Osteocyte (in vitro differentiated cells): ENCODE data around the gene SLC26A1. TPM values are rescaled to one million over a fixed set of nuclear protein-coding genes. Genes with fewer than 3 reads are reported as not detected.

ENCODE experiments used
- DNase-seq: peaks from one replicate; pipeline ENCODE4 v3.0.0; 2021; ENCODE audit warnings: mixed read lengths; ENCODE audit not compliant: unreplicated experiment; ENCODE audit errors: extremely low spot score
- H3K27ac Mint-ChIP-seq: one replicate; pipeline ENCODE4 v1.8.0; 2021; ENCODE audit warnings: mild to moderate bottlenecking, mixed read lengths; ENCODE audit not compliant: unreplicated experiment
- H3K27me3 Mint-ChIP-seq: one replicate; pipeline ENCODE4 v1.8.0; 2021; ENCODE audit warnings: mixed read lengths; ENCODE audit not compliant: unreplicated experiment
- H3K36me3 Mint-ChIP-seq: one replicate; pipeline ENCODE4 v1.8.0; 2021; ENCODE audit warnings: mixed read lengths; ENCODE audit not compliant: unreplicated experiment
- H3K4me1 Mint-ChIP-seq: one replicate; pipeline ENCODE4 v1.8.0; 2021; ENCODE audit warnings: mixed read lengths; ENCODE audit not compliant: unreplicated experiment
- H3K4me3 Mint-ChIP-seq: one replicate; pipeline ENCODE4 v1.8.0; 2021; ENCODE audit warnings: mild to moderate bottlenecking, moderate library complexity, mixed read lengths; ENCODE audit not compliant: unreplicated experiment
- H3K9me3 Mint-ChIP-seq: one replicate; pipeline ENCODE4 v1.8.0; 2021; ENCODE audit warnings: mixed read lengths; ENCODE audit not compliant: unreplicated experiment
- total RNA-seq: library from RNA; stranded (reverse); gene quantifications from 2 replicates; pipeline ENCODE4 v1.2.1, GENCODE V29; 2021
- TF ChIP-seq, protein P1 (sequence below): fragments of 200-600 bp; sonication (generic); IDR thresholded peaks from 2 replicates; pipeline ENCODE4 v1.5.0; 2021; ENCODE audit warnings: antibody characterized with exemption, mild to moderate bottlenecking, moderate library complexity

SLC26A1 gene
- total RNA-seq, 1 donor from 2014 or later, result 0.83 TPM

GRCh38 chr4:1023895-1024740, 30.9 kb upstream of the SLC26A1 start:
- Mint-ChIP-seq H3K4me1 (peaks cover 14% of the 10 kb centered on the region), H3K9me3 (no peaks in the 10 kb centered on the region), H3K27ac (no peak overlapping the region), H3K27me3 (no peaks in the 10 kb centered on the region), H3K4me3 (no peak overlapping the region), H3K36me3 (peaks cover 4% of the 10 kb centered on the region)
- DNase-seq, result no peak
- TF ChIP-seq, protein P1, sequence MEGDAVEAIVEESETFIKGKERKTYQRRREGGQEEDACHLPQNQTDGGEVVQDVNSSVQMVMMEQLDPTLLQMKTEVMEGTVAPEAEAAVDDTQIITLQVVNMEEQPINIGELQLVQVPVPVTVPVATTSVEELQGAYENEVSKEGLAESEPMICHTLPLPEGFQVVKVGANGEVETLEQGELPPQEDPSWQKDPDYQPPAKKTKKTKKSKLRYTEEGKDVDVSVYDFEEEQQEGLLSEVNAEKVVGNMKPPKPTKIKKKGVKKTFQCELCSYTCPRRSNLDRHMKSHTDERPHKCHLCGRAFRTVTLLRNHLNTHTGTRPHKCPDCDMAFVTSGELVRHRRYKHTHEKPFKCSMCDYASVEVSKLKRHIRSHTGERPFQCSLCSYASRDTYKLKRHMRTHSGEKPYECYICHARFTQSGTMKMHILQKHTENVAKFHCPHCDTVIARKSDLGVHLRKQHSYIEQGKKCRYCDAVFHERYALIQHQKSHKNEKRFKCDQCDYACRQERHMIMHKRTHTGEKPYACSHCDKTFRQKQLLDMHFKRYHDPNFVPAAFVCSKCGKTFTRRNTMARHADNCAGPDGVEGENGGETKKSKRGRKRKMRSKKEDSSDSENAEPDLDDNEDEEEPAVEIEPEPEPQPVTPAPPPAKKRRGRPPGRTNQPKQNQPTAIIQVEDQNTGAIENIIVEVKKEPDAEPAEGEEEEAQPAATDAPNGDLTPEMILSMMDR, result no peak

DNA sequence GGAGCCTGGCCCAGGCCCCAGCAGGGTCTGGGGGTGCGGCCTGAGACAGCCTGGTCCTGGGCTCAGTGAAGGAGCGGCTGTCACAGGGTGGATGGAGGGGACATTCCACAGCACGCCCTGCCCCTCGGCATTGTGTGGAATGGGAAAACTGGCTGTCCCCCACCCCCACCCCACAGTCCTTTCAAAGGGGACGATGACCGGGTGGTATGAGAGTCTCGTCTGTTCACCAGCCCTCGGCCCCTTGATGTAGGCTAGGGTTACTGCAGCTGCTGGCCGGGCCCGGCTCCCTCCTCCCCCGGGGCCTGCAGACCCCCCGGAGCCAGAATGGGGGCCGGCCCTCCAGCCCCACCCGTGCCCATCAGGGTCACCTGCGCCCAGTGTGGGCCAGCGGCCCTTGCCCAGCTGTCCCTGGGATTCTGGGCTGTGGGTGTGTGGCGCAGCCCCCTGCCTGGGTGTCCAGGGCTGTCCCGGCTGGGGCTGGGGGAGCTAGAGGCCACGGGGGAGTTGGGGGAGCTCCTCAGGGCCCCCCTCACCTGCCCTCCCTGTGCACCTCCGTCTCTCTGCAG, 30.0 kb upstream of the SLC26A1 start:
- Mint-ChIP-seq H3K27ac (no peak overlapping the region), H3K4me3 (no peak overlapping the region), H3K9me3 (no peaks in the 10 kb centered on the region), H3K27me3 (no peaks in the 10 kb centered on the region), H3K36me3 (peaks cover 4% of the 10 kb centered on the region), H3K4me1 (peaks cover 17% of the 10 kb centered on the region)
- TF ChIP-seq, protein P1, result no peak
- DNase-seq, result no peak

GRCh38 chr4:1022739-1023066, 29.5 kb upstream of the SLC26A1 start:
- TF ChIP-seq, protein P1, result no peak
- Mint-ChIP-seq H3K36me3 (peaks cover 4% of the 10 kb centered on the region), H3K27ac (no peak overlapping the region), H3K4me3 (no peak overlapping the region), H3K9me3 (no peaks in the 10 kb centered on the region), H3K4me1 (peaks cover 17% of the 10 kb centered on the region), H3K27me3 (no peaks in the 10 kb centered on the region)
- DNase-seq, result no peak

DNA sequence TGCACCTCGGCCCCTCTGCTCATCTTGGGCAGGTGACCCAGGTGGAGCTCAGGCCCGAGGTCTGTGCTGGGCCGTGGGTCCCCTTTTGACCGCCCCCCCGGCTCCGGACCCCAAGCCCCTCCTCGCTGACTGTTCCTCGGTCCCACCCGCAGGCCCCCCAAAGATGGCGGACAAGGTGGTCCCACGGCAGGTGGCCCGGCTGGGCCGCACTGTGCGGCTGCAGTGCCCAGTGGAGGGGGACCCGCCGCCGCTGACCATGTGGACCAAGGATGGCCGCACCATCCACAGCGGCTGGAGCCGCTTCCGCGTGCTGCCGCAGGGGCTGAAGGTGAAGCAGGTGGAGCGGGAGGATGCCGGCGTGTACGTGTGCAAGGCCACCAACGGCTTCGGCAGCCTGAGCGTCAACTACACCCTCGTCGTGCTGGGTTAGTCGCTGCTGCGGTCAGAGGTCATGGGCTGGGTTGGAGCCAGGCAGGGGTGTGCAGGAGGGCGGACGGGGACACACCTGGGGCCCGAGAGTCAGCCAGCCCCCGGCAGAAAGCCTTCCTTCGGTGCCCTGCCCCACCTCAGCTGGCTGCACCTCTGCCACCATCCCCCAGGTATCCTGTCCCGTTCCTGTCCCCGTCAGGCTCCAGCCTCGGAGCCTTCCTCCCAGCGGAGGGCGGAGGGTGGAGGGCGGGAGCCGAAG, 29.0 kb upstream of the SLC26A1 start:
- Mint-ChIP-seq H3K27ac (no peak overlapping the region), H3K27me3 (no peaks in the 10 kb centered on the region), H3K4me1 (peaks cover 15% of the 10 kb centered on the region), H3K36me3 (peaks cover 4% of the 10 kb centered on the region), H3K9me3 (no peaks in the 10 kb centered on the region), H3K4me3 (no peak overlapping the region)
- no peak for DNase-seq
- TF ChIP-seq, protein P1, result no peak
